ENCODE results near the gene THEMIS.

- TF ChIP-seq ZBTB17 (tag by site-specific recombination; IDR thresholded peaks at IDR 0.05) (no peak), ZNF518A (tag by site-specific recombination; conservative IDR thresholded peaks at IDR 0.05; ENCODE audit: low read depth) (no peak), ZNF112 (tag by site-specific recombination; IDR thresholded peaks at IDR 0.05) (no peak), ZNF843 (tag by site-specific recombination; IDR thresholded peaks at IDR 0.05) (no peak), PBX3 (CRISPR knock-in tag; IDR thresholded peaks at IDR 0.05) (no peak), ZNF311 (tag by site-specific recombination; IDR thresholded peaks at IDR 0.05; ENCODE audit: borderline replicate concordance) (no peak), TSHZ1 (tag by site-specific recombination; IDR thresholded peaks at IDR 0.05; ENCODE audit: borderline replicate concordance) (no peak), ZSCAN5A (tag by site-specific recombination; IDR thresholded peaks at IDR 0.05) (no peak), ZNF580 (tag by site-specific recombination; IDR thresholded peaks at IDR 0.05) (no peak), ZNF121 (tag by site-specific recombination; IDR thresholded peaks at IDR 0.05) (no peak), CTCF (tag by site-specific recombination; IDR thresholded peaks at IDR 0.05) (no peak), ZNF138 (tag by site-specific recombination; IDR thresholded peaks at IDR 0.05; ENCODE audit: borderline replicate concordance) (no peak)
These were observed 139.8 kb downstream of the THEMIS start for GRCh38 chr6:127761084-127761483.
